Mesothelial cell of epicardium (in vitro differentiated cells): ENCODE data around the gene UTP15. TPM values are rescaled to one million over a fixed set of nuclear protein-coding genes. Genes with fewer than 3 reads are reported as not detected.

Source experiments
- DNase-seq, 2 experiments: peaks; one replicate each; pipeline ENCODE4 v3.0.0; 2021; ENCODE audit warnings: low spot score in 2 of 2; ENCODE audit not compliant: unreplicated experiment in 2 of 2
- H3K27ac Mint-ChIP-seq: 2 replicates; pipeline ENCODE4 v1.8.0; 2021; ENCODE audit warnings: mixed read lengths
- H3K27me3 Mint-ChIP-seq: 2 replicates; pipeline ENCODE4 v1.8.0; 2021; ENCODE audit warnings: low read depth, mixed read lengths
- H3K36me3 Mint-ChIP-seq: 2 replicates; pipeline ENCODE4 v1.8.0; 2021; ENCODE audit warnings: mixed read lengths
- H3K4me1 Mint-ChIP-seq: 2 replicates; pipeline ENCODE4 v1.8.0; 2021; ENCODE audit warnings: mixed read lengths
- H3K4me3 Mint-ChIP-seq: 2 replicates; pipeline ENCODE4 v1.8.0; 2021; ENCODE audit warnings: mild to moderate bottlenecking, moderate library complexity, mixed read lengths
- H3K9me3 Mint-ChIP-seq: 2 replicates; pipeline ENCODE4 v1.8.0; 2021; ENCODE audit warnings: mixed read lengths
- CTCF ChIP-seq: fragments of 200-600 bp; sonication (generic); IDR thresholded peaks from one replicate; pipeline ENCODE4 v1.5.0; 2021; ENCODE audit warnings: antibody characterized with exemption; ENCODE audit not compliant: unreplicated experiment
- total RNA-seq: library from RNA; stranded (reverse); gene quantifications from 3 replicates; pipeline ENCODE4 v1.2.1, GENCODE V29; 2021

The UTP15 gene
- total RNA-seq, 1 donor from 2014 or later = 29.7 TPM

GRCh38 chr5:73545403-73545779, 20.2 kb upstream of the UTP15 start:
- H3K27ac Mint-ChIP-seq = no peak overlapping the region
- H3K4me1 Mint-ChIP-seq = peaks cover 5% of the 10 kb centered on the region
- no peak for DNase-seq
- no peaks in the 10 kb centered on the region for H3K36me3 Mint-ChIP-seq
- H3K27me3 Mint-ChIP-seq = peaks cover 6% of the 10 kb centered on the region
- no peak for TF ChIP-seq CTCF
- H3K4me3 Mint-ChIP-seq = no peak overlapping the region
- H3K9me3 Mint-ChIP-seq = no peaks in the 10 kb centered on the region

- H3K4me3 Mint-ChIP-seq = no peak overlapping the region
- peaks cover 1% of the 10 kb centered on the region for H3K27me3 Mint-ChIP-seq
- no peaks in the 10 kb centered on the region for H3K4me1 Mint-ChIP-seq
- no peaks in the 10 kb centered on the region for H3K9me3 Mint-ChIP-seq
- peaks cover 8% of the 10 kb centered on the region for H3K36me3 Mint-ChIP-seq
- H3K27ac Mint-ChIP-seq = no peak overlapping the region
- DNase-seq = no peak
- no peak for TF ChIP-seq CTCF
Observed at GRCh38 chr5:73550016-73550415, 15.5 kb upstream of the UTP15 start.

GRCh38 chr5:73552642-73553041, 12.9 kb upstream of the UTP15 start:
- TF ChIP-seq CTCF = no peak
- peaks cover 1% of the 10 kb centered on the region for H3K27me3 Mint-ChIP-seq
- no peak overlapping the region for H3K27ac Mint-ChIP-seq
- H3K9me3 Mint-ChIP-seq = no peaks in the 10 kb centered on the region
- no peak overlapping the region for H3K4me3 Mint-ChIP-seq
- peaks cover 17% of the 10 kb centered on the region for H3K36me3 Mint-ChIP-seq
- H3K4me1 Mint-ChIP-seq = no peaks in the 10 kb centered on the region
- DNase-seq = no peak

GRCh38 chr5:73558950-73559349, 6.6 kb upstream of the UTP15 start:
- DNase-seq = no peak
- Mint-ChIP-seq H3K27ac (no peak overlapping the region), H3K4me3 (no peak overlapping the region), H3K36me3 (peaks cover 33% of the 10 kb centered on the region), H3K9me3 (no peaks in the 10 kb centered on the region), H3K27me3 (no peaks in the 10 kb centered on the region), H3K4me1 (peaks cover 9% of the 10 kb centered on the region)
- no peak for TF ChIP-seq CTCF

GRCh38 chr5:73564018-73564417, 1.5 kb upstream of the UTP15 start:
- DNase-seq = no peak
- Mint-ChIP-seq H3K36me3 (peaks cover 17% of the 10 kb centered on the region), H3K9me3 (no peaks in the 10 kb centered on the region), H3K4me1 (peaks cover 23% of the 10 kb centered on the region), H3K4me3 (peak overlapping the region; percentile 97), H3K27me3 (no peaks in the 10 kb centered on the region), H3K27ac (peak overlapping the region; percentile 100)
- no peak for TF ChIP-seq CTCF

- no peak for TF ChIP-seq CTCF
- peaks cover 20% of the 10 kb centered on the region for H3K36me3 Mint-ChIP-seq
- peak overlapping the region; percentile 97 for H3K4me3 Mint-ChIP-seq
- DNase-seq = no peak
- peaks cover 23% of the 10 kb centered on the region for H3K4me1 Mint-ChIP-seq
- peak overlapping the region; percentile 100 for H3K27ac Mint-ChIP-seq
- H3K9me3 Mint-ChIP-seq = no peaks in the 10 kb centered on the region
- no peaks in the 10 kb centered on the region for H3K27me3 Mint-ChIP-seq
Observed at GRCh38 chr5:73564675-73565074, 868 bp upstream of the UTP15 start.
